Osteocyte (in vitro differentiated cells): ENCODE data around the gene DBN1. TPM values are rescaled to one million over a fixed set of nuclear protein-coding genes. Genes with fewer than 3 reads are reported as not detected.

Experiments
- DNase-seq: peaks from one replicate; pipeline ENCODE4 v3.0.0; 2021; ENCODE audit warnings: mixed read lengths; ENCODE audit not compliant: unreplicated experiment; ENCODE audit errors: extremely low spot score
- H3K27ac Mint-ChIP-seq: one replicate; pipeline ENCODE4 v1.8.0; 2021; ENCODE audit warnings: mild to moderate bottlenecking, mixed read lengths; ENCODE audit not compliant: unreplicated experiment
- H3K27me3 Mint-ChIP-seq: one replicate; pipeline ENCODE4 v1.8.0; 2021; ENCODE audit warnings: mixed read lengths; ENCODE audit not compliant: unreplicated experiment
- H3K36me3 Mint-ChIP-seq: one replicate; pipeline ENCODE4 v1.8.0; 2021; ENCODE audit warnings: mixed read lengths; ENCODE audit not compliant: unreplicated experiment
- H3K4me1 Mint-ChIP-seq: one replicate; pipeline ENCODE4 v1.8.0; 2021; ENCODE audit warnings: mixed read lengths; ENCODE audit not compliant: unreplicated experiment
- H3K4me3 Mint-ChIP-seq: one replicate; pipeline ENCODE4 v1.8.0; 2021; ENCODE audit warnings: mild to moderate bottlenecking, moderate library complexity, mixed read lengths; ENCODE audit not compliant: unreplicated experiment
- H3K9me3 Mint-ChIP-seq: one replicate; pipeline ENCODE4 v1.8.0; 2021; ENCODE audit warnings: mixed read lengths; ENCODE audit not compliant: unreplicated experiment
- CTCF ChIP-seq: fragments of 200-600 bp; sonication (generic); IDR thresholded peaks from 2 replicates; pipeline ENCODE4 v1.5.0; 2021; ENCODE audit warnings: antibody characterized with exemption, mild to moderate bottlenecking, moderate library complexity
- total RNA-seq: library from RNA; stranded (reverse); gene quantifications from 2 replicates; pipeline ENCODE4 v1.2.1, GENCODE V29; 2021

The DBN1 gene
- total RNA-seq, 1 donor from 2014 or later: 248 TPM

GRCh38 chr5:177427919-177428573 is 45.4 kb downstream of the DBN1 start:
- no peak overlapping the region for H3K27ac Mint-ChIP-seq

GRCh38 chr5:177427211-177427822 is 46.1 kb downstream of the DBN1 start:
- peaks cover 4% of the 10 kb centered on the region for H3K36me3 Mint-ChIP-seq
- peak overlapping the region; percentile 76 for H3K4me3 Mint-ChIP-seq
- H3K27me3 Mint-ChIP-seq: no peaks in the 10 kb centered on the region
- peaks cover 22% of the 10 kb centered on the region for H3K4me1 Mint-ChIP-seq
- no peak for TF ChIP-seq CTCF
- DNase-seq: no peak
- H3K9me3 Mint-ChIP-seq: no peaks in the 10 kb centered on the region
- peak overlapping the region; percentile 57 for H3K27ac Mint-ChIP-seq

More at GRCh38 chr5:177427919-177428573, 45.4 kb downstream of the DBN1 start:
- Mint-ChIP-seq H3K27me3 (no peaks in the 10 kb centered on the region), H3K36me3 (peaks cover 7% of the 10 kb centered on the region), H3K4me1 (peaks cover 22% of the 10 kb centered on the region), H3K9me3 (no peaks in the 10 kb centered on the region), H3K4me3 (peak overlapping the region; percentile 76)
- TF ChIP-seq CTCF: no peak
- DNase-seq: no peak

GRCh38 chr5:177426566-177427210 is 46.7 kb downstream of the DBN1 start, which contains the start of gene GRK6:
Gene GRK6, plus strand, starts transcription at chr5:177426676. Its CDS starts 170 bp downstream, at chr5:177426846.
- Mint-ChIP-seq H3K4me3 (peak within 1 kb of the TSS; percentile 88), H3K27me3 (no peaks in the 10 kb centered on the region), H3K27ac (peak within 1 kb of the TSS; percentile 98), H3K4me1 (peaks cover 22% of the 10 kb centered on the region), H3K36me3 (peaks cover 4% of the 10 kb centered on the region), H3K9me3 (no peaks in the 10 kb centered on the region)
- no peak for TF ChIP-seq CTCF
- DNase-seq: no peak

- Mint-ChIP-seq H3K27me3 (no peaks in the 10 kb centered on the region), H3K36me3 (peaks cover 4% of the 10 kb centered on the region), H3K4me1 (peaks cover 23% of the 10 kb centered on the region), H3K9me3 (no peaks in the 10 kb centered on the region), H3K4me3 (peak overlapping the region; percentile 88), H3K27ac (peak overlapping the region; percentile 98)
- TF ChIP-seq CTCF: no peak
- DNase-seq: peak; percentile 100
These were observed 47.5 kb downstream of the DBN1 start for GRCh38 chr5:177425801-177426565.
